Jurkat, Clone E6-1 (cell line): ENCODE measurements around the gene ANO1.

Source experiments
- DNase-seq: peaks from one replicate; pipeline ENCODE4 v3.0.0-alpha.2; 2011; ENCODE audit warnings: low read depth, low spot score
- H3K4me3 ChIP-seq: 2 replicates; pipeline ENCODE4 v1.5.1; 2011; ENCODE audit warnings: mild to moderate bottlenecking, low read length, control low read depth, moderate library complexity

Gene ANO1

GRCh38 chr11:70106757-70107156, 28.6 kb downstream of the ANO1 start:
- no peak for DNase-seq
- no peak overlapping the region for H3K4me3 ChIP-seq

- DNase-seq, result no peak
- no peak overlapping the region for H3K4me3 ChIP-seq
Observed at GRCh38 chr11:70107191-70107590, 29.1 kb downstream of the ANO1 start.

- DNase-seq, result no peak
- no peak overlapping the region for H3K4me3 ChIP-seq
Observed at GRCh38 chr11:70107756-70108155, 29.6 kb downstream of the ANO1 start.

- no peak for DNase-seq
- no peak overlapping the region for H3K4me3 ChIP-seq
Observed at GRCh38 chr11:70108250-70108649, 30.1 kb downstream of the ANO1 start.

- no peak for DNase-seq
- H3K4me3 ChIP-seq, result no peak overlapping the region
Observed at GRCh38 chr11:70109006-70109405, 30.9 kb downstream of the ANO1 start.

GRCh38 chr11:70109903-70110302, 31.8 kb downstream of the ANO1 start:
- no peak overlapping the region for H3K4me3 ChIP-seq
- DNase-seq, result no peak

- DNase-seq, result no peak
- no peak overlapping the region for H3K4me3 ChIP-seq
Observed at GRCh38 chr11:70110538-70111055, 32.5 kb downstream of the ANO1 start.

- no peak overlapping the region for H3K4me3 ChIP-seq
- peak; percentile 1 for DNase-seq
Observed at GRCh38 chr11:70111269-70112016, 33.3 kb downstream of the ANO1 start.

- DNase-seq, result no peak
- H3K4me3 ChIP-seq, result no peak overlapping the region
Observed at GRCh38 chr11:70112017-70112434, 33.9 kb downstream of the ANO1 start.

- DNase-seq, result no peak
- H3K4me3 ChIP-seq, result no peak overlapping the region
Observed at GRCh38 chr11:70113801-70114200, 35.7 kb downstream of the ANO1 start.

GRCh38 chr11:70115778-70116177, 37.7 kb downstream of the ANO1 start:
- H3K4me3 ChIP-seq, result no peak overlapping the region
- DNase-seq, result no peak

- H3K4me3 ChIP-seq, result no peak overlapping the region
- DNase-seq, result no peak
Observed at GRCh38 chr11:70116386-70117065, 38.4 kb downstream of the ANO1 start.

GRCh38 chr11:70117567-70118145, 39.5 kb downstream of the ANO1 start:
- no peak overlapping the region for H3K4me3 ChIP-seq
- DNase-seq, result no peak

GRCh38 chr11:70118642-70119041, 40.5 kb downstream of the ANO1 start:
- DNase-seq, result no peak
- H3K4me3 ChIP-seq, result no peak overlapping the region

- no peak overlapping the region for H3K4me3 ChIP-seq
Observed at GRCh38 chr11:70119502-70119901, 41.4 kb downstream of the ANO1 start.

GRCh38 chr11:70120674-70121073, 42.6 kb downstream of the ANO1 start:
- no peak overlapping the region for H3K4me3 ChIP-seq
- DNase-seq, result no peak

More at GRCh38 chr11:70119502-70119901, 41.4 kb downstream of the ANO1 start:
- no peak for DNase-seq

GRCh38 chr11:70122490-70123198, 44.5 kb downstream of the ANO1 start:
- H3K4me3 ChIP-seq, result no peak overlapping the region
- no peak for DNase-seq

GRCh38 chr11:70123711-70124110, 45.6 kb downstream of the ANO1 start:
- no peak overlapping the region for H3K4me3 ChIP-seq
- no peak for DNase-seq

GRCh38 chr11:70124321-70125000, 46.3 kb downstream of the ANO1 start:
- DNase-seq, result no peak

More at GRCh38 chr11:70124321-70125000, 46.3 kb downstream of the ANO1 start:
- H3K4me3 ChIP-seq, result no peak overlapping the region
